Measurements from ENCODE around the gene AP5S1.

AP5S1 gene

DNA sequence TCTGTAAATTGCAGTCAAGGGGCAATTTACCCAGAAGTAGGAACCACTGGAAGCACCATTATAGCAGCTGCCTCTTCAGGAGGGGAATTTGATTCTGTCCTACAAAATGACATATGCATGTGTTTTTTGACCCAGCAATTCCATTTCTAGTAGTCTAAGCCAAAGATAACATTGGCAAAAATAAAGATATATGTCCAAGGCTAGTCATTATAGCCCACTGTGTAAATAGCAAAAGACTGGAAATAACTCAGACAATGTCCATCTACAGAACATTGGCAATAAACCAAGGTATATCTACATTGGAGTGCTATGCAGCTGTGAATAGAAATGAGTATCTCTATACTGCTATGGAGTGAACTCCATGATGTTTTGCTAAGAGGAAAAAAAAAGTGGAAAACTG, 56.3 kb downstream of the AP5S1 start:
- no peak for DNase-seq (ENCODE audit: low read depth)
